Measurements from ENCODE around the gene ELMO1.

ELMO1 gene

GRCh38 chr7:37424995-37425394 is 23.7 kb downstream of the ELMO1 start:
- no peak overlapping the region for H3K4me3 ChIP-seq (ENCODE audit: low read depth, low read length)
- TF ChIP-seq, protein P1, sequence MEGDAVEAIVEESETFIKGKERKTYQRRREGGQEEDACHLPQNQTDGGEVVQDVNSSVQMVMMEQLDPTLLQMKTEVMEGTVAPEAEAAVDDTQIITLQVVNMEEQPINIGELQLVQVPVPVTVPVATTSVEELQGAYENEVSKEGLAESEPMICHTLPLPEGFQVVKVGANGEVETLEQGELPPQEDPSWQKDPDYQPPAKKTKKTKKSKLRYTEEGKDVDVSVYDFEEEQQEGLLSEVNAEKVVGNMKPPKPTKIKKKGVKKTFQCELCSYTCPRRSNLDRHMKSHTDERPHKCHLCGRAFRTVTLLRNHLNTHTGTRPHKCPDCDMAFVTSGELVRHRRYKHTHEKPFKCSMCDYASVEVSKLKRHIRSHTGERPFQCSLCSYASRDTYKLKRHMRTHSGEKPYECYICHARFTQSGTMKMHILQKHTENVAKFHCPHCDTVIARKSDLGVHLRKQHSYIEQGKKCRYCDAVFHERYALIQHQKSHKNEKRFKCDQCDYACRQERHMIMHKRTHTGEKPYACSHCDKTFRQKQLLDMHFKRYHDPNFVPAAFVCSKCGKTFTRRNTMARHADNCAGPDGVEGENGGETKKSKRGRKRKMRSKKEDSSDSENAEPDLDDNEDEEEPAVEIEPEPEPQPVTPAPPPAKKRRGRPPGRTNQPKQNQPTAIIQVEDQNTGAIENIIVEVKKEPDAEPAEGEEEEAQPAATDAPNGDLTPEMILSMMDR (IDR thresholded peaks at IDR 0.05; ENCODE audit: insufficient read depth, low read length, missing control alignments) = no peak
- ChIA-PET POLR2A (no interaction called here), CTCF (no interaction called here)
- no peak for DNase-seq (ENCODE audit: low read depth, low spot score)

GRCh38 chr7:37424521-37424920 is 24.1 kb downstream of the ELMO1 start:
- TF ChIP-seq, protein P1 (IDR thresholded peaks at IDR 0.05; ENCODE audit: insufficient read depth, low read length, missing control alignments) = no peak
- H3K4me3 ChIP-seq (ENCODE audit: low read depth, low read length) = no peak overlapping the region
- no peak for DNase-seq (ENCODE audit: low read depth, low spot score)
- POLR2A ChIA-PET = no interaction called here
- CTCF ChIA-PET = no interaction called here

GRCh38 chr7:37421861-37422500 is 26.7 kb downstream of the ELMO1 start:
- DNase-seq (ENCODE audit: low read depth, low spot score) = no peak
- TF ChIP-seq, protein P1 (IDR thresholded peaks at IDR 0.05; ENCODE audit: insufficient read depth, low read length, missing control alignments) = no peak
- CTCF ChIA-PET = no interaction called here
- H3K4me3 ChIP-seq (ENCODE audit: low read depth, low read length) = no peak overlapping the region
- POLR2A ChIA-PET = interaction anchor here (0.6 kb wide), 1 partner anchor 28 kb away, joined by 3 read pairs; no protein-coding TSS in a partner anchor

- POLR2A ChIA-PET = no interaction called here
- CTCF ChIA-PET = no interaction called here
- no peak for DNase-seq (ENCODE audit: low read depth, low spot score)
- TF ChIP-seq, protein P1 (IDR thresholded peaks at IDR 0.05; ENCODE audit: insufficient read depth, low read length, missing control alignments) = no peak
- no peak overlapping the region for H3K4me3 ChIP-seq (ENCODE audit: low read depth, low read length)
Observed at GRCh38 chr7:37420946-37421695, 27.5 kb downstream of the ELMO1 start.

GRCh38 chr7:37419496-37419895 is 29.2 kb downstream of the ELMO1 start:
- ChIA-PET POLR2A (no interaction called here), CTCF (no interaction called here)
- no peak overlapping the region for H3K4me3 ChIP-seq (ENCODE audit: low read depth, low read length)
- TF ChIP-seq, protein P1 (IDR thresholded peaks at IDR 0.05; ENCODE audit: insufficient read depth, low read length, missing control alignments) = no peak
- DNase-seq (ENCODE audit: low read depth, low spot score) = no peak

DNA sequence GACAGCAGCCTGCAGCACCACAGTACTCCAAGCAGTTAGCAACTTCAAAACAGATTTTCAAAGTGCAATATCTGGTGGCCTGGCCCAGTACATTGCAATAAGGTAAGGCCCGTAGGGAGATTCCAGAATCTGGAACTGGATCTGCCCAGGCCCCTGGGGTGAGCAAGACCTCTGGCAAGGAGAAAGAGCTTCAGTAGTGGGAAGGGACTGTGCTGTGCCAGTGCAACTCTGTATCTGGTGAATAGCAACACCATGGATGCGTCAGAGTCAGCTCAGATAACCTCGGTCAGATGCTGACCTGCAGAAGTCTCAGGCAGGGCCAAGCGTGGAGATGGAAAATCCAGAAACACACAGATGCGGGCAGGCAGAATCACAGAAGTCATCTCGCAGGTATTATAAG is 30.3 kb downstream of the ELMO1 start:
- ChIA-PET CTCF (no interaction called here), POLR2A (no interaction called here)

More for the DNA sequence above, 30.3 kb downstream of the ELMO1 start:
- no peak overlapping the region for H3K4me3 ChIP-seq (ENCODE audit: low read depth, low read length)
- TF ChIP-seq, protein P1 (IDR thresholded peaks at IDR 0.05; ENCODE audit: insufficient read depth, low read length, missing control alignments) = no peak
- DNase-seq (ENCODE audit: low read depth, low spot score) = no peak
